ENCODE data around the gene LILRB3. TPM values are rescaled to one million over a fixed set of nuclear protein-coding genes. Genes with fewer than 3 reads are reported as not detected.
A peak's percentile ranks its signal among the peaks of the same experiment; 100 is the strongest.
"Not testable (repeated sequence)": the region's sequence is repeated elsewhere in the genome, so short reads cannot be mapped to it uniquely, and the experiment has no call there.

The LILRB3 gene
- total RNA-seq, 4 donors from 2014 or later: 0.56 to 16.1 (median 10.1) TPM

- Histone ChIP-seq H3K9me3 (no peaks in the 10 kb centered on the region), H3K27ac (peak overlapping the region in 1 of 3 donors; percentile 100), H3K4me1 (peaks cover 18 to 19% of the 10 kb centered on the region in 2 donors), H3K27me3 (no peaks in the 10 kb centered on the region), H3K4me3 (replicated peaks in 1 of 3) (peak overlapping the region in 1 of 3 donors; percentile 87), H3K36me3 (peaks cover 0 to 3% of the 10 kb centered on the region in 2 donors)
- 25 to 27% methylated on average over 12 of the region's 12 CpGs for WGBS, 2 donors
- no peak for DNase-seq
- intact Hi-C loops (cut with DNase I): no loop called here
- TF ChIP-seq CTCF (IDR thresholded peaks at IDR 0.05) (no peak), POLR2A (IDR thresholded peaks at IDR 0.05) (no peak)
Observed at GRCh38 chr19:54188215-54188871, 34.5 kb downstream of the LILRB3 start.

- TF ChIP-seq CTCF (IDR thresholded peaks at IDR 0.05) (no peak), POLR2A (IDR thresholded peaks at IDR 0.05) (no peak)
- WGBS, 2 donors: 92 to 94% methylated on average over 11 of the region's 11 CpGs
- intact Hi-C loops (cut with DNase I): no loop called here
Observed at GRCh38 chr19:54186934-54187381, 35.8 kb downstream of the LILRB3 start.

GRCh38 chr19:54186351-54186750 lies 36.5 kb downstream of the LILRB3 start:
- intact Hi-C loops (cut with DNase I): no loop called here
- H3K27ac ChIP-seq: no peak overlapping the region
- TF ChIP-seq CTCF (IDR thresholded peaks at IDR 0.05) (no peak), POLR2A (IDR thresholded peaks at IDR 0.05) (no peak)
- H3K4me1 ChIP-seq: peaks cover 10 to 11% of the 10 kb centered on the region in 2 donors
- 86 to 92% methylated on average over 8 of the region's 8 CpGs for WGBS, 2 donors
- no peaks in the 10 kb centered on the region for H3K9me3 ChIP-seq
- H3K36me3 ChIP-seq: no peaks in the 10 kb centered on the region
- no peak for DNase-seq
- no peaks in the 10 kb centered on the region for H3K27me3 ChIP-seq
- H3K4me3 ChIP-seq (replicated peaks in 1 of 3): no peak overlapping the region

More at GRCh38 chr19:54186934-54187381, 35.8 kb downstream of the LILRB3 start:
- peaks cover 16 to 17% of the 10 kb centered on the region in 2 donors for H3K4me1 ChIP-seq
- DNase-seq: no peak
- no peak overlapping the region for H3K27ac ChIP-seq
- no peak overlapping the region for H3K4me3 ChIP-seq (replicated peaks in 1 of 3)
- H3K27me3 ChIP-seq: no peaks in the 10 kb centered on the region
- H3K36me3 ChIP-seq: no peaks in the 10 kb centered on the region
- H3K9me3 ChIP-seq: no peaks in the 10 kb centered on the region

- no peak for TF ChIP-seq POLR2A (IDR thresholded peaks at IDR 0.05)
- no peak for TF ChIP-seq CTCF (IDR thresholded peaks at IDR 0.05)
- H3K4me1 ChIP-seq: peaks cover 5 to 6% of the 10 kb centered on the region in 2 donors
- intact Hi-C loops (cut with DNase I): no loop called here
- 83 to 94% methylated on average over 6 to 11 of the region's 11 CpGs for WGBS, 2 donors
- no peak overlapping the region for H3K4me3 ChIP-seq (replicated peaks in 1 of 3)
- no peak for DNase-seq
- H3K27me3 ChIP-seq: no peaks in the 10 kb centered on the region
- H3K36me3 ChIP-seq: no peaks in the 10 kb centered on the region
- H3K9me3 ChIP-seq: no peaks in the 10 kb centered on the region
- H3K27ac ChIP-seq: no peak overlapping the region
Observed at GRCh38 chr19:54183431-54183830, 39.4 kb downstream of the LILRB3 start.

- H3K27ac ChIP-seq; H3K36me3 ChIP-seq; H3K4me1 ChIP-seq; H3K9me3 ChIP-seq; H3K27me3 ChIP-seq; DNase-seq; intact Hi-C loops (cut with DNase I); H3K4me3 ChIP-seq (replicated peaks in 1 of 3): not testable (repeated sequence)
- 92 to 99% methylated on average over 3 of the region's 3 CpGs for WGBS, 2 donors
Observed at GRCh38 chr19:54181894-54182293, 40.9 kb downstream of the LILRB3 start.
